Keratinocyte (primary cell): ENCODE measurements around the gene RASD2. TPM values are rescaled to one million over a fixed set of nuclear protein-coding genes. Genes with fewer than 3 reads are reported as not detected.

ENCODE experiments used
- DNase-seq: peaks from one replicate; pipeline ENCODE4 v3.0.0-alpha.2; 2011; ENCODE audit warnings: low read depth, missing footprints, low spot score
- FAIRE-seq: peaks from 2 replicates; lab custom pipeline; 2011; peaks lifted over from hg19 to GRCh38; lab: Jason Lieb, UNC
- H2AFZ ChIP-seq: 2 replicates; pipeline ENCODE4 v1.6.0; 2012; ENCODE audit warnings: low read length, control low read depth, inconsistent platforms; ENCODE audit not compliant: control insufficient read depth
- H3K27ac ChIP-seq: 2 replicates; pipeline ENCODE4 v1.5.1; 2011; ENCODE audit warnings: low read length; ENCODE audit not compliant: control insufficient read depth, insufficient read depth
- H3K27me3 ChIP-seq: 3 replicates; pipeline ENCODE4 v1.6.0; 2011; ENCODE audit warnings: low read length; ENCODE audit not compliant: control insufficient read depth, insufficient read depth; ENCODE audit errors: extremely low read depth
- H3K36me3 ChIP-seq, 2 experiments: 2 replicates in 1 of 2; 3 replicates in 1 of 2; pipeline ENCODE4 v1.5.1; 2011; ENCODE audit warnings: low read length in 2 of 2, mild to moderate bottlenecking in 1 of 2; ENCODE audit not compliant: control insufficient read depth in 2 of 2, insufficient read depth in 2 of 2; ENCODE audit errors: extremely low read depth in 1 of 2
- H3K4me1 ChIP-seq: 3 replicates; pipeline ENCODE4 v1.5.1; 2011; ENCODE audit warnings: low read length; ENCODE audit not compliant: control insufficient read depth, insufficient read depth; ENCODE audit errors: extremely low read depth
- H3K4me2 ChIP-seq: 3 replicates; pipeline ENCODE4 v1.6.0; 2011; ENCODE audit warnings: low read depth, low read length; ENCODE audit not compliant: control insufficient read depth, insufficient read depth; ENCODE audit errors: extremely low read depth
- H3K4me3 ChIP-seq, 3 experiments: fragments of 200-600 bp in 1 of 3; sonication (generic) in 1 of 3; 2 replicates in 2 of 3; 3 replicates in 1 of 3; pipeline ENCODE4 v1.5.1; 2011 to 2016; ENCODE audit warnings: low read length in 3 of 3, mild to moderate bottlenecking in 3 of 3, control low read depth in 2 of 3, inconsistent platforms in 1 of 3, low read depth in 1 of 3, mixed read lengths in 1 of 3, mixed run types in 1 of 3, moderate library complexity in 1 of 3; ENCODE audit not compliant: control insufficient read depth in 2 of 3, insufficient read depth in 2 of 3; ENCODE audit errors: extremely low read depth in 1 of 3
- H3K79me2 ChIP-seq: 2 replicates; pipeline ENCODE4 v1.6.0; 2012; ENCODE audit warnings: low read length; ENCODE audit not compliant: control insufficient read depth, insufficient read depth
- H3K9ac ChIP-seq: 3 replicates; pipeline ENCODE4 v1.6.0; 2011; ENCODE audit warnings: low read length; ENCODE audit not compliant: control insufficient read depth, insufficient read depth; ENCODE audit errors: extremely low read depth
- H3K9me1 ChIP-seq: 3 replicates; pipeline ENCODE4 v1.6.0; 2011; ENCODE audit warnings: low read length; ENCODE audit not compliant: control insufficient read depth, insufficient read depth; ENCODE audit errors: extremely low read depth
- H3K9me3 ChIP-seq: 2 replicates; pipeline ENCODE4 v1.5.1; 2012; ENCODE audit warnings: low read depth, low read length; ENCODE audit not compliant: control insufficient read depth
- H4K20me1 ChIP-seq: 3 replicates; pipeline ENCODE4 v1.6.0; 2011; ENCODE audit warnings: low read length; ENCODE audit not compliant: control insufficient read depth, insufficient read depth; ENCODE audit errors: extremely low read depth
- CTCF ChIP-seq, 3 experiments: IDR thresholded peaks in 1 of 3; conservative IDR thresholded peaks in 1 of 3; optimal IDR thresholded peaks in 1 of 3; 2 replicates in 2 of 3; 3 replicates in 1 of 3; pipeline versions ENCODE3 to v1.5.1; 2011; ENCODE audit warnings: low read length in 3 of 3, mild to moderate bottlenecking in 3 of 3, moderate library complexity in 2 of 3, control low read depth in 1 of 3, inconsistent platforms in 1 of 3; ENCODE audit not compliant: insufficient read depth in 2 of 3; ENCODE audit errors: extremely low read depth in 1 of 3
- EZH2 ChIP-seq: IDR thresholded peaks from one replicate; pipeline ENCODE4 v1.6.1; 2012; ENCODE audit warnings: inconsistent platforms, mild to moderate bottlenecking, low read length, moderate library complexity
- dilution Hi-C: fragments of 300-500 bp; cut with MboI; formaldehyde crosslinking; loops from one replicate; pipeline ENCODE4 v1.7.0; 2020; ENCODE audit warnings: low sequenced_read_pairs; ENCODE audit not compliant: extremely low pct_ligation_motif_present
- polyA plus RNA-seq, 5 experiments: library from polyadenylated mRNA; depleted of rRNA in 3 of 5; stranded (reverse) in 3 of 5; stranded (forward) in 1 of 5; unstranded in 1 of 5; fragments of >200 nt; gene quantifications; 1 replicate in 1 of 5; 2 replicates in 3 of 5; 3 replicates in 1 of 5; pipeline versions ENCODE4 v1.2.1 to v1.2.3, GENCODE V29; 2011 to 2012; ENCODE audit warnings: missing spikeins in 2 of 5, low read depth in 1 of 5, low replicate concordance in 1 of 5

RASD2 gene
- polyA plus RNA-seq, 1 donor (not counting 4 experiments of a cell fraction or from before 2014, with no cell fraction given): 0.03 TPM

- no peaks in the 10 kb centered on the region for H3K9me1 ChIP-seq
- TF ChIP-seq CTCF (optimal IDR thresholded peaks at IDR 0.05 in 1 of 3, IDR thresholded peaks at IDR 0.05 in 1 of 3, conservative IDR thresholded peaks at IDR 0.05 in 1 of 3; ENCODE audit: extremely low read depth in 1 of 3, insufficient read depth in 2 of 3, low read length in 3 of 3): no peak
- TF ChIP-seq EZH2: no peak
- H3K27me3 ChIP-seq: peaks cover 42% of the 10 kb centered on the region
- no peaks in the 10 kb centered on the region for H3K36me3 ChIP-seq
- H3K4me2 ChIP-seq: no peak overlapping the region
- no peak overlapping the region for H2AFZ ChIP-seq
- DNase-seq (no peak), FAIRE-seq (no peak)
- dilution Hi-C loops: no loop called here
- no peaks in the 10 kb centered on the region for H3K4me1 ChIP-seq
- peaks cover 2% of the 10 kb centered on the region for H3K9me3 ChIP-seq
- no peaks in the 10 kb centered on the region for H3K79me2 ChIP-seq
- H3K27ac ChIP-seq: no peak overlapping the region
- peaks cover 3% of the 10 kb centered on the region for H4K20me1 ChIP-seq
- no peak overlapping the region for H3K9ac ChIP-seq
- no peak overlapping the region for H3K4me3 ChIP-seq
These were observed 14.9 kb downstream of the RASD2 start for GRCh38 chr22:35555483-35555890.

DNA sequence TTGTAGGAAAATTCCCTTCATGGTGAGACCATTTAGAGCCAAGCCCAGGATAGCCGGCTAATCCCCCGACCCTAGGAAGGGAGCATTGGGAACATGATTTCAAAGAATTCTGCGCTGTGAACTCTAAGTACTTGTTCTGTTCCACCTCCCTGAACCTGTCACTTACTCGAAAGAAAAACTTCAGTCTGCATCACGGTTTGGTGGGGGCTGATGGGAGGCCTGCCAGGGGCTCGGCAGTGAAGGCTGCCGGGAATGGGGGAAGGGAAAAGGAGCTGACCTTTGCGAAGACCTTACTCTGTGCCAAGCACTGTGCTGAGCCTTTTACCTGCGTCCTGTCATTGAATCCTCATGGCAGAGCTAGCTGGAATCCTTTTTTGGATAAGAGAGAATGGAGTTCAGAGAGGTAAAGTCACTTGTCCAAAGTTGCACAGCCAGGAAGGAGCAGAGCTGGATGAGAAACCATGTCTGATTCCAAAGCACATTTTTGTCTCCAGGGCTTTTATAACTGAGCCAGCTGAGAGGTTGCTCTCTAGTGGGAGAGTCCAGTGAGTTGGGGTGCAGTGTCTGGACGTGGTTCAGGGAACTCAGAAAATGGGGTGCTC, 15.4 kb downstream of the RASD2 start:
- Histone ChIP-seq H3K9me3 (peaks cover 2% of the 10 kb centered on the region), H3K27ac (no peak overlapping the region), H3K9me1 (no peaks in the 10 kb centered on the region), H2AFZ (no peak overlapping the region), H3K4me2 (no peak overlapping the region), H3K9ac (no peak overlapping the region), H3K4me3 (no peak overlapping the region), H3K79me2 (no peaks in the 10 kb centered on the region), H3K4me1 (no peaks in the 10 kb centered on the region), H3K36me3 (no peaks in the 10 kb centered on the region), H4K20me1 (peaks cover 3% of the 10 kb centered on the region), H3K27me3 (peaks cover 39% of the 10 kb centered on the region)
- no peak for TF ChIP-seq EZH2
- FAIRE-seq (no peak), DNase-seq (no peak)
- dilution Hi-C loops: no loop called here

DNA sequence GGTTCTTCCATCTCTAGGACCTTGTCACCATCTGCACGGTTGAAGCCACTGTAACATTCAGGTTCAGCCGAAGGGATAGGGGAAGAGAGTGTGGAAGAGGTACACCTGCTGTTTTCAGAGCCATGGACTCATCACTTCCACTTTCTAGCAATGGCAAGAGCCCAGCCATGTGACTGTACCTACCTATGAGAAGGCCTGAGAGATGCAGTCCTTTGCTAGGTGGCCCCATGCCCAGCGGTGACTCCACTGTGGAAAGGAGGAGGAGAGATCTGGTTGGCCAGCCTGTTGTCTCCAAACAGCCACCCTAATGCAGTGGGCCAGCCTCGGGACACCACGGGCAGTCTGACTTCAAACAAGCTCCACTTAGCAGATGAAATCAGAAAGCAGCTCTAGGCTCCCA, 16.0 kb downstream of the RASD2 start:
- FAIRE-seq (no peak), DNase-seq (no peak)
- Histone ChIP-seq H3K4me3 (no peak overlapping the region), H3K4me1 (peaks cover under 1% of the 10 kb centered on the region), H3K27ac (no peak overlapping the region), H3K9me1 (no peaks in the 10 kb centered on the region), H4K20me1 (peaks cover 3% of the 10 kb centered on the region), H3K4me2 (no peak overlapping the region), H3K27me3 (peaks cover 33% of the 10 kb centered on the region), H3K9me3 (peaks cover 2% of the 10 kb centered on the region), H3K36me3 (no peaks in the 10 kb centered on the region), H3K79me2 (no peaks in the 10 kb centered on the region), H3K9ac (no peak overlapping the region), H2AFZ (no peak overlapping the region)
- TF ChIP-seq CTCF (optimal IDR thresholded peaks at IDR 0.05 in 1 of 3, IDR thresholded peaks at IDR 0.05 in 1 of 3, conservative IDR thresholded peaks at IDR 0.05 in 1 of 3; ENCODE audit: extremely low read depth in 1 of 3, insufficient read depth in 2 of 3, low read length in 3 of 3) (no peak), EZH2 (no peak)
- dilution Hi-C loops: no loop called here
